GM19324 (cell line): ENCODE results near the gene NOTCH4.

ENCODE experiments used
- ATAC-seq: cut with Tn5 transposase; IDR thresholded peaks from one replicate; pipeline ENCODE4 v1.9.1; 2021; ENCODE audit warnings: mild to moderate bottlenecking, moderate library complexity; ENCODE audit not compliant: unreplicated experiment, low FRiP score

Gene NOTCH4

DNA sequence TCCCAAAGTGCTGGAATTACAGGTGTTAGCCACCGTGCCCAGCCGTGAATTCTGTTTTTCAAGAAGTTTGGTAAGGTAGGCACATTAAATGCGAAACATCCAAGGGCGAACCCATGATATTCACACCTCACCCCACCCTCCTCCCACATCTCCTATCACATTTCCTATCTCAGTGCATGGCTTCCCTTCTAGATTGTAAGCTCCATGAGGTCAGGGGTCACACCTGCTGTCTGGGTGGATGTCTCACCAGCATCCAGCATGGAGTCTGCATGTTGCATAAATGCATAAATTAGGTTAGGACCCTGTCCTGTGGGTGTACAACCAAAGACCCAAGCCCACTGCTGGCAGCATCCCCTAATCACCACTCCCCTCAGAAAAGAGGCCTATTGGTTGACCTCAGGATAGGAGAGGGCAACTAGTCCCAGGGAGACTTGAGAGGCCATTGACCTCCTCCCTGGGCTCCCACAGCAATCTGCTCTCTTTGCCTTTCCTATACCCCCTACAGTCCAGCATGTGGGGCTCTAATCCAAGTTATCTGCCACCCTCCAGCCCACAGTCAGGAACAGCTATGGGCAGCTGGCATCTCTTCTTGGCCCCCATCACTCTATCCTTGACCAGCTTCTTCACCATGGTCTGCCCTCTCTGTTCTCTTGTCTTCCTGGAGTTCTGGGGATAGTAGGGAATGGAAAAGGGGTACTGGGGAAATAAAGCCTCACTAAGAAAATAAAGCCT lies 76.3 kb downstream of the NOTCH4 start:
- no peak for ATAC-seq

DNA sequence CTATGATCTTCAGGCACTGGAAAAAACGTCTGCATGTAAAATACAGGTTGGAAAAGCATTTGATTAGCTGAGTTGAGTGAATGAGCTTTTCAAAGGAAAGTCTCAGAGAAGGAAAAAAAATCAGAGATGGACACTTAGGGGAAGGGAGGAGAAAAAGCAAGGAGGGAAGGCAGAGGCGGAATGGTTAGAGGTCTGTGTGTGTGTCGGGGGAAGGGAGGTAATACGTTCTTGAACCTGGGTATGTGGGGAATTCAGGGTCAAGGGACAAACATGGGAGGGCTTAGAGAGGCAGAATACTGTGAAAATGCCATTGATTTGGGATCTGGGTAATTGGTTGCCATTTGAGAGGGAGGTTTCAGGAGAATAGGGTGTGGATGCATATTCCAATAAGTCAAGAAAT lies 77.2 kb downstream of the NOTCH4 start:
- no peak for ATAC-seq

DNA sequence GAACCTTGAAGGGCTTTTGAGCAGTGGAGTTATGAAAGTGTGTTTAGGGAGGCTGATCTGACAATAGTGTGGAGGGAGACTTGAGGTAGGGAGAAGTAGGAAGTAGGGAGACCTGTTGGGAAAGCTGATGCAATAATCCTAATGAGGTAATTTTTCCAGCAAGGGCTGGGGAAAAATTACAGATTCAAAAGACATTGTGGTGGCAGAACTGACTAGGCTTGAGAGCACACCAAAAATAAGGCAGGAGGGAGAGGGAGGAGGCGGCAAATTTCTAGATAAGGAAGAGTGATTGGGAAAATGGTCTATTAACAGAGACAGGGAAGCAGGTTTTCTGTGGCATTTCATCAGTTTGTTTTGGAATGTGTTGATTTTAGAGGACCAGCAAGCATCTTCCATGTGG lies 77.6 kb downstream of the NOTCH4 start:
- ATAC-seq, result no peak
